HG02571 (cell line): ENCODE results near the gene SPNS2.

Experiments
- ATAC-seq: cut with Tn5 transposase; IDR thresholded peaks from one replicate; pipeline ENCODE4 v1.9.1; 2021; ENCODE audit warnings: mild to moderate bottlenecking, moderate library complexity; ENCODE audit not compliant: unreplicated experiment

The SPNS2 gene

DNA sequence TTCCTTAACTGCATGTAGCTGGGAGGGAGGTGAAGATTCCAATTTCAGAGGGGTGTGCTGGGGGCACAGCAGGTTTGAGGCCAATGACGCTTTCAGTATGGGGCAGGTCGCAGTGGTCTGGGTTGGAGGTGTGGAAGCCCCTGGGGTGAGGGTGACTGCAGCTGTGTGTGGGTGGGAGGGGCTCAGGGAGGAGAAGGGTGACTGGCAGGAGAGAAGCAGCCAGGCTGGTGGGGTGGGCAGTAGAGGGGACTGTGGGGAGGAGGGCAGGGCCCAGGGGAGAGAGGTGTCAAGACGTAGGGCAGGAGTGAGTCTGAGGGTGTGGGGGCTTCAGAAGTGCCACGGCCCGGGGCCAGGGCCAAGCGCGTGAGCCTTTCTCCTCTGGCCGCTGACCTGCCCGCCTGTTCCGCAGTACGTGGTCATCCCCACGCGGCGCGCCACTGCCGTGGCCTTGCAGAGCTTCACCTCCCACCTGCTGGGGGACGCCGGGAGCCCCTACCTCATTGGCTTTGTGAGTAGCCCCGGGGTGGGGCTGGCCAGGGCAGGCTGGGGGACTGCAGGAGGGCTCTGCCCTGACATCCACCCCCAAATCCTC lies 37.1 kb downstream of the SPNS2 start:
- ATAC-seq, result no peak

DNA sequence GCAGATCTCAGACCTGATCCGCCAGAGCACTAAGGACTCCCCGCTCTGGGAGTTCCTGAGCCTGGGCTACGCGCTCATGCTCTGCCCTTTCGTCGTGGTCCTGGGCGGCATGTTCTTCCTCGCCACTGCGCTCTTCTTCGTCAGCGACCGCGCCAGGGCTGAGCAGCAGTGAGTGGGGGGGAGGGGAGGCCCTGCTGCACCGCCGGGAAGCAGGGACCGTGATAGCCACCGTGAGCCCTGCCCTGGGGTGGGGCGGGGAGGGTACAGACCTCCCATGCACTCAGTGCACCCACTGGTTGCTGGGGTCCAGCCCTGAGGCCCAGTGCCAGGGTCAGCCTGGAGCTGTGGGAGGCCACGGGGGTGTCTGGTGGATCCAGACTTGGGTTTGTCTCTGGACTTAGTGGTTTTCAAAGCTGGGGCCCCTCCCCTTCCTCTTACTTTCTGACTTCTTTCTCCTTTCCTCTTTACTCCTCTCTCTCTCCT lies 37.6 kb downstream of the SPNS2 start:
- no peak for ATAC-seq

DNA sequence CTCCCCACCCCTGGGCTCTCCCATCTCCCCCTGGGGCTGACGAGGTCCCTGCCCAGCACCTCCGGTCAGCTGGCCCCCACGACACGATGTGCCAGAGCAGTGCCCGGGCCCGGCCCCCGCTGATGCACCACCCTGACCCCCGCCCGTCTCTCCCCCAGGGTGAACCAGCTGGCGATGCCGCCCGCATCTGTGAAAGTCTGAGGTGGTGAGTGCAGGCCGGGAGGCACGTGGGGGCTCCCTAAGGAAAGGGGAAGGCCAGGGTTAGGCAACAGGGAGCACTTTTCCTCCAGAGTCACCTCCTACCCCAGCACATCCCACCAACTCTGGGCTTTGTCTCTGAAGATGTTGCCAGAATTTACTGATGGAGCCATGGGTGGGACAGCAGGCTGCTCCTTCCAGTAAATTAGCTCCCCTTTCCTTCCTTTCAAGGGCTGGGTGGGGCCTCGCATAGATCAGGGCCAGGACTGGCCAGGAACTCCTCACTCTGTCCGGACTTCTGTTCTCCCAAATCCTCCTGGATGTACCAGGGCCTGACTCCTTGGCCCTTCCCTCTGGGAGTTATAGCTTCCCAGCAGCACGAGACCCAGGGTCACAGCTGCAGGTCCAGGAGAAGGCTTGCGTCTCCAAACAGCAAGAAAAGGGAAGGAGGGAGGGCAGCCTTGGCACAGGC lies 38.2 kb downstream of the SPNS2 start:
- ATAC-seq, result no peak

DNA sequence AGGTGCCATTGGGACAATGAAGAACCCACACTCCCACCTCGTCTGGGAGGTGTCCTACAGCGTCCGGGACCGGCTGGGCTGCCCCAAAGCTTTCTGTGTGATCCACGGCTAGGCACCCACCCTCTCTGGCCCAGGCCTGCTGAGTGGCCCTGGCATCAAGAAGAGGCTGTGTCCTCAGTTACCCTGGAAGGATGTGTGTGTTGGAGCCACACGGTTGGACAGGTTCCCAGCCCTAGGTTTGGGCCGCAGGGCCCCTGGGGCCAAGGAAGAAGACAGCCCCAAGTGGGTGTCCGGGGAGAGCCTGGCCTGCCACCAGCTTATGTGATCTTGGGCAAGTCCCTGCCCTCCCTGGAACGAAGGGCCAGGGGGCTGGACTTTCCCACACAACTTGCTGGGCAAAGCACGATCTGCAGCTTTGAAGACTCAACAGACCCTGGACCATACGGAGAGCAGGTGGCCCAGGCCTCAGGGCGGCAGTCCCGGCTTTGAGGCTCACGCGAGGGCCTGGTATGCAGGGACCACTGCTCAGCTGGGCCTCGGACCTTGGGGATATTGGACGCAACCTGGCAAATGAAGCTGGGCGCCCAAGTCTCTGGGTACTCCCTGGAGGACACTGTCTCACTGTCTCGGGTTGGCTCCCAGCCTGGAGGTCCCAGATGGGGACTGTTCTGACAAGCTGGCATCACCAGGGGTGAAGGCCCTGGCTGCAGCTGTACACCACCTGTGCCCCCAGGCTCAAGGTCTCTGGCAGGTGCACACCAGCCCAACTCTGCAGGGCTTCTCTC lies 39.0 kb downstream of the SPNS2 start:
- no peak for ATAC-seq

DNA sequence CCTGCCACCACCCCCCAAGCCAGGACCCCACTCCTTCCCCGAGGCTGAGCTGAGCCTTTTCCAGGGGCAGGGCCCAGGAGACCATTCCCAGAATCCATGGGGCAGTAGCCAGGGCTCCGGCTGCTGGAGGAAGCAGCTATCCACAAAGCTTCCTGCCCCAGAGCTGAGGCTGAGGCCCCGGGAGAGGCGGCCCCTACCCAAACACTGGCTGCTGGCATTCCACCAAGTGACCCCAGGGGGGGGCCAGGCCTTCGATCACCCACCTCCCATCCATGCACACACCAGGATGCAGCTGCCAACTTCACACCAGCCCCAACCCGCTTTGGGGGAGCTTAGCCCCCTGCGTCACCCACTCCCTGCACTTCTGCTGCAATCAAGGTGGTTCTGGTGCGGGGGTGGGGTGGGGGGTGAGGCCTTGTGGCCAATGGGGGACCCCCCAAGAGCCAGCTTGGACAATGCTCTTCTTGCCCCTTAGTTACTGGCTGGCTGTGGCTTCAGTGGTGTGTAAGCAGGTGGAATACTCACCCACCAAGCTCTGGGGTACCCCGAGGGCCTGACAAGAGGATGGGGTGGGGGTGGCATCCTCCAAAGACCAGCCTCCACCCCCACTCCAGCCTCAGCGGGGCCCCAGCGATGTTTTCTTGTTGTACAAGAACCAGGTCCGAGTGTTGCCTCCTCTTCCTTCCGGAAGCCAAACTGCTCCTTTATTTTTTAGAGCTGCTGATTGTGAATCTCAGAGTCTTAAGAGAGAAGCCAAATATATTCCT lies 39.7 kb downstream of the SPNS2 start:
- no peak for ATAC-seq

DNA sequence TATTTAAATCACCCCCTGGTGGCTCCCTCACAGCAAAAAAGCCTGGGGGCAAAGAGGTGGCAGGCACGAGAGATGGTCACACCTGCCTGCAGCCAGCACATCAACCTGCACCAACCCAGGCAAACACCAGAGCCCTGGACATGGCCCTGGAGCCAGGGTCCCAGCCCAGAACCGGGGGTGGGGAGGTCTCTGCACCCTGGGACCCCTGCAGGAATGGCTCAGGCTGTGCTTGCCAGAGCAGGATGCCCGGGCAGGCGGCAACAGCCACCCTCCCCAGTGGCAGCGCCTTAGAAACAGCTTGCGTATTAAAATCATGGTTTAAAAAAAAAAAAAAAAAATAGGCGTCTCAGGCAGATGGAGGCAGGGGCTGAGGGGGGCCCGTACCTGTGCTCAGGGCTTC lies 40.3 kb downstream of the SPNS2 start:
- no peak for ATAC-seq

DNA sequence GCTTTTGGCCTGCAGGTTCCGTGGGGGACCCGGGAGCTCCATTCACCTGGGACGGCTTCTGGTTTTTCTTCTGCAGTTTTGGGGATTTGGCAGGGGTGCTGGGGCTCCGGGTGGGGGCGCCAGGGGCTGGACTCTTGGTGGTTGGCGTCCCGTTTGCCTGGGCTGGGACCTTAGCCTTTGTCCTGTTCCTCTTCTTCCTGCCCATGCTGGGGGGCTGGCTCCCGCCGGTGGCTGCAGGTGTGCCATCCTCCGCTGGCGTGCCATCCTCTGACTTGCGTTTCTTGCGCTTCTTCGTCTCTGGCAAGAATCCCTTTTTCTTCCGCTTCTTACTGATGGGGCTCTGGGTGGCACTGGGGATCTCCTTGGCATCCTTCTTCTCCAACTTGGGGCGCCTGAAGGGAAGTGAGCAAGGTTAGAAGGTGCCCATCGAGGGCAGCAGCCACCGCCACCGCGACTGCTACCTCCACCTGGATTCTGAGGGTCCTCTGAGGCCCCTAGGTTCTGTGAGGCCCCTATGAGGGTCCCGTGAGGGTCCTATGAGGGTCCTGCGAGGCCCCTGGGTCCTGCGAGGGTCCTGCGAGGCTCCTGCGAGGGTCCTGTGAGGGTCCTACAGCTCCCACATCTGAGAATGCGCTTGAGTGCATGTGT lies 41.0 kb downstream of the SPNS2 start:
- no peak for ATAC-seq

DNA sequence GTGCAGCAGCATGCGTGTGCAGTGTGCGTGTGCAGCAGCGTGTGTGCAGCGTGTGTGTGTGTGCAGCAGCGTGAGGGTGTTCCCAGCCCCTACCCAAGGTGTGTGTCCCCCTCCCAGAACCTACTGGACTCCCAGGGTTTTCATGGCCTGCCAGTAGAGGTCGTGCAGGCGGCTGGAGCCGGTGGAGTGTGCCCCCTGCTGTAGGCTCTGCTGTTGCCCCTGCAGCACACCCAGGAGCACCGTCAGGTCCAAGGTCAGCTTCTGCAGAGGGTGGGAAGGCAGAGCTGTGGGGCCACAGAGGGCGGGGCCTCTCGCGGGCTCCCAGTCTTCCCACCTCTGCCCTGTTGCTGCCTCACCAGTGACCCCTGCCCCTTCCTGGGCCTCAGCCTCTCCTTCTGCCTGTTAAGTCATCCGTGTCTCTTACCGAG lies 41.6 kb downstream of the SPNS2 start:
- no peak for ATAC-seq

DNA sequence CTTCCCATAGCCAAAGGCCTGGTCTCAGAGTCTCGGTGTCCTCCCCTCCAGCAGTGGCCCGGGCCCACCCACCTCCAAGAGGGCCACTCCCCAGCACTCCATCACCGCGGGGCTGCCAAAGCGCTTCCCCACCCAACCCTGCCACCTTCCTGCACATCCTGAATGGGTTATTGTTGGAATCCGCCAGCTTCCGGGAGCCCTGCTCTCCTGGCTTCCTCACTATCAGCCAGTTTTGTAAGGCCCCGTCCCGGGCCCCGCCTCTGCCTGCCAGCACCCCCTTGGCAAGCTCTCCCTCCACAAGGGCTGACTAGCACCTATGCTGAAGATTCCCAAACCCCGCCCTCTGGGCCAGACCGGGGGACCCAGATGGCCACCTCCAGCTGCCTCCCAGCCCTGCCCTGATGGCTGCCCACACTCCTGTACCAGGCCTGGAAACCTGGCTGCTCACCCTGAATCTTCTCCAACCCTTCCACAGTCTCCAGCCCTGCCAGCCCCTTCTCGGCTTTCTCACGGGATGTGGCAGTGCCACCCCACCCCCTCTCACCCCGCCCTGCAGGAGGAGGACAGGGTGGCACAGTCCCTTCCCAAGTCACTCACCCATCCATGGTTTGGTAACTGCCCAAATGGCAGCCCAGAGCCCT lies 42.1 kb downstream of the SPNS2 start:
- ATAC-seq, result no peak

DNA sequence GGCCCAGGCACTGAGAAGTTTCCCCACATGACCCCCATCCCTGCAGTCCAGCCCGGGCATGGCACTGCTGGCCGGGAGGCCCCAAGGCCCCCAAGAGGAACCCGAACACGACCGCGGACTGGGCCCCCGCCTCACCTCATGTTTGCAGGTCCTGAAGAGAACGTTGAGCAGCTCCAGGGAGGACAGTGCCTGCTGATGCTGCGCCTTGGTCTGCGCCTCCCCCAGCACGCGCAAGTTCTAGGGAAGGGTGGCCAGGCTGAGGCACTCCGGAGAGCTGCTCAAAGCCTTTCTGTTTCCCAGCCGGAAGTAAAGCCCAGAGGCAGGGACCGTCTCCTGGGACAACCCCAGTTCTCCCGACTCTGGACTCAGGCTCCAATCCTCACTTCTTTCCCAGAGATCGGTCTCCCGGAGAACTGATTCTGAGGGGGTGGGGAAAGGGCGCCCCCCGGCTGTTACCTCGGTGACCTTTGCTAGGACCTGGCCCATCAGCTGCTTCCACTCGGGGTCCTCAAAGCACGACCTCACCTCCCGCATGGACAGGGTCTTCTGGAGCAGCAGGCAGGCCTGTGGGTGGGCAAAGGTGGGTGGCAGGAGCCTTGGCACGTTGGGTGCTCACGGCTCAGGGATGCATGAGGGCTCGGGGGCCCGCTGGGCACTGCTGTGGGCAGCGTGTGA lies 42.8 kb downstream of the SPNS2 start:
- ATAC-seq, result no peak

DNA sequence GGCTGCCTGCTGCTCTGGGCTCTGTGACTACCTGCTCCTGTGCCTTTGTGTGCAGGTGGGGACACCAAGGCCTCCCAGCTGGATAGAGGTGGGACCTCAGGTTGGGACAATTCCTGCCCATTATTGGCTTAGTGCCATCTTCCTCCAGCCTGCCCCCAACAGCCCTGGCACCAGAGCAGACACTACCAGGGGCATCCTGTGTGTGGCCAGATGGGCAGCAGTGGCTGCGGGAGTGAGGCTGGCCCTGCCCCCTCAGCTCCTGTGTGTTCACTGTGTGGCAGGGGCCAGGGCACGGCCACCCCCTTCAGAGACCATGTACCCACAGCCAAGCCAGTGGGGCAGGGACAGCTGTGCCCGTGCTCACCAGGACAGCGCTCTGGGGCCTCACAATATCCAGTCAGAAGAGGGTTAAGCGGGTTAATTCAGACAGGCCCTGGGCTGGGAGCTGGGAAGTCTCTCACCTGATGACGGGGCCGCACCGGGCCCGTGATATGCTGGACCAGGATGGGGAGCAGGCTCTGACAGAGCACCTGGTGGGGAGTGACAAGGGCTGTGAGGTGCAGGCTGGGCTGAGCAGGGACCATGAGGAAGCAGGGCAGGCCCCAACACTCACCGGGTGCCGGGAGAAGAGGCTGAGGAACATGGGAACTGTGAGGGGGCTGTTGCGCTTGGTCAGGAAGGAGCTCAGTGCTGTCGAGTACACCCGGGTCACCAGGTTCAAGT lies 43.5 kb downstream of the SPNS2 start:
- ATAC-seq, result no peak

DNA sequence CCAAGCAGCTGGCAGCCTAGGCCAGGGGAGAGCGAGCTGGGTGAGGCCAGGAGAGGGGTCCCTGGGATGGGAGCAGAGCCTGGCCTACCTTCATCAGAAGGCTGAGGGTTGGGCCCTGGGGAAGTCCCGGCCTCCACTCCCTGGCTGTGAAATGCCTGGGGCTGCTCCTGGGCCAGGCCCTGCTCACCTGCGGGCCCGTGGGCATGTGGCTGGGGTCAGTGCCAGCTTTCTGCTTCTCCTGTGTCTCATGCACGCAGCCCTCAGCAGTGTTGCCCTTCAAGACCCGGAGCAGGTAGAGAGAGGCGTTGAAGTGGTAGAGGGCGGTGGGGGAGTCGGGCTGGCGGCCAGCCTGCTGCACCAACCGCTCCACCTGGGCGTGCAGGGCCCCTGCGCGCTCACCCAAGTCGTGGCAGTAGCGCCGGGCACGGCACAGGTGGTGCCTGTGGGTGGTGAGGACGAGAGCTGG lies 44.1 kb downstream of the SPNS2 start:
- ATAC-seq, result no peak

DNA sequence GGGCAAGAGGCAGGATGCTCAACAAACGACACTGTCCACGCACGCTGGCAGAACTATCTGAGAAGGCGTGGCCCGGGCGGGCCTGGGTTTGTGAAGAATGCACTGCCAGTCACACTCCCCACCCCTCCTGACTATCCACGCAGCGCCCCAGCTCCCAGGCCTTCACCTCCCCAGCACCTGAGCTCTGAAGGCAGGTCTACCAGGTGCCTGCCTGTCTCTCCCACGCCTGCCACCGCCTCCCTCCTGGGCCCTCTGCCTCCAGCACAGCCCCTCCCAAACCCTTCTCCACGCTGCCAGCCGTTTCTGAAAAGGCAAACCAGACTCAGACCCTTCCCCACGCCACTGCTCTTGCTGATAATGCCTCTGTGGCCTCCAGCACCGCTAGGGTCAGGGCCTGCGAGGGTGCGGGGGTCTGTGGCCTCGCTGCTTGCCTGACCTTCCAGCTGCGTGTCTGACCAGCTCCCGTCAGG lies 44.9 kb downstream of the SPNS2 start:
- ATAC-seq, result no peak

DNA sequence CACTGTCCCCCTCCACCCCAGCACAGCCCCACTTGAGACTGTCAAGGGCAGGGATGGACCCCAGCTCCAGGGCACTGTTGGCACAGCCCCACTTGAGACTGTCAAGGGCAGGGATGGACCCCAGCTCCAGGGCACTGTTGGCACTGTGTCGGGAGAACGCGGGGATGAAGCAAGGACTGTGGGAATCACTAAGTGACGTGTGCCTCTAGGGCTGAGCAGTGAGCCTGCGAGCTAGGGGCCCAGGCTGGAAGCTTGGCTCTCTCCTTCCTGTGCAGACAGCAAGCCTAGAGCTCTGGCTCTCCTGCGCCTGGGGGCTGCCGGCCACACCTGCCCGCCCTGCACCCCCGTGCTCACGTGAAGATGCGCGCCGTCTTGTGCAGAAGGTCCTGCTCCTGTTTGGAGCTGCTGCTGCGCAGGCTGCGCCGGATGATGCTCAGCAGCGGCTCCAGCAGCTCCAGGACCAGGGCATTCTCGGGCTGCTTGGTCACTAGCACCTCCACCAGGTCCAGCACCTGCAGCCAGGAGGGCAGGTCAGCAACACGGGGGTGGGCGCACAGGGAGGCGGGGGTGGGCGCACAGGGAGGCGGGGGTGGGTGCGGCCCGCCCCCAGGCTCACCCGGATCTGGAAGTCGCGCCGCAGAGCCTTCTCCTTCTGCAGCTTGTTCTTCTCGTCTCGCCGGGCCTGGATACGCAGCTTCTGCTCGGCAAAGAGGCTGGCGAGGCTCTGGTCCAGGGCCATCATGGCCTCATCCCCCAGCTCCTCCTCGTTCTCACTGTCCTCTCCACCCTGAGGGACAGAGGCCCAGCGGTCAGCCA lies 45.7 kb downstream of the SPNS2 start:
- ATAC-seq, result no peak

DNA sequence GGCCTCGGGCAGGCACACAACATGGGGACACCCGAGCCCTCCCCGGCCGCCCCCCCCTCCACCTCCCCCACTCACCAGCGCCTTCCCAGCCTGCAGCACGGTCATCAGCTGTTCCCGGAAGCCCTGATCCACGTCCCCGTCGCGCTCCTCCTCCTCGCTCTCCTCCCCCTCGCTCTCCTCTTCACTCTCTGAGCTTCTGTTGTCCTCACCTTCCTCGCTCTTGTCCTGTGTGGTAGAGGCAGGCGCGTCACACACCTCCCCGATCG lies 46.2 kb downstream of the SPNS2 start:
- no peak for ATAC-seq

DNA sequence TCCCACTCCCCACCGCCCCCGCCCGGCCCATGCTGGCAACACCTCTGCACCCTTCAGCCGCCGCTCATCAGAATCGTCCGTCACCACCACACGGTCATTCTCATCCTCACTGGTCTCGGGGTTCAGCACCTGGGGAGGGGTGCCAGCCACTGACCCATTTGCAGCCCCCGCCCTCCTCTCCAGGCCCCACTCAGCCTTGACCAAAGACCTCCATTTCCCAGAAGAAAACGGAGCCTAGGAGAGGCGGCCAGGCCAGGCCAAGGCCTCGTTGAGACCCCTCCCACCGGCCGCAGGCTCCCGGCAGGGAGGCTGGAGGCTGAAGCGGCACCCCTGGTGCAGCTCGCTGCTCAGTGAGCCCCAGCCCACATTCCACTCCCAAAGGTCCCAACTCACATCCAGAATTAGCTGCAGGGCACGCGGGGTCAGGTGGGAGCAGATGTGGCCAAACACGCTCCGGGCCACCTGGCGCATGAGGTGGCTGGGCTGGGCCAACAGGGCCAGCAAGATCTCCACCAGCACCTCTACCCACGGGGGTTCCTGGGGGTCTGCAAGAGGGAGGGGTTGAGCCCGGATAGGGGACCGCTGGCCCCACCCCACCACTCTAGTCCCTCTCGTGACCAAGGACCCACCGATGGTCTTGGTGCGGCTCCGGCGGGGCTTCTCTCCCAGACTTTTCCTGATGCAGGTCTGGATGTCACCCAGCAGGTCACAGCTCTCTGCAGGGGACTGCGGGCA lies 46.7 kb downstream of the SPNS2 start:
- ATAC-seq, result no peak

DNA sequence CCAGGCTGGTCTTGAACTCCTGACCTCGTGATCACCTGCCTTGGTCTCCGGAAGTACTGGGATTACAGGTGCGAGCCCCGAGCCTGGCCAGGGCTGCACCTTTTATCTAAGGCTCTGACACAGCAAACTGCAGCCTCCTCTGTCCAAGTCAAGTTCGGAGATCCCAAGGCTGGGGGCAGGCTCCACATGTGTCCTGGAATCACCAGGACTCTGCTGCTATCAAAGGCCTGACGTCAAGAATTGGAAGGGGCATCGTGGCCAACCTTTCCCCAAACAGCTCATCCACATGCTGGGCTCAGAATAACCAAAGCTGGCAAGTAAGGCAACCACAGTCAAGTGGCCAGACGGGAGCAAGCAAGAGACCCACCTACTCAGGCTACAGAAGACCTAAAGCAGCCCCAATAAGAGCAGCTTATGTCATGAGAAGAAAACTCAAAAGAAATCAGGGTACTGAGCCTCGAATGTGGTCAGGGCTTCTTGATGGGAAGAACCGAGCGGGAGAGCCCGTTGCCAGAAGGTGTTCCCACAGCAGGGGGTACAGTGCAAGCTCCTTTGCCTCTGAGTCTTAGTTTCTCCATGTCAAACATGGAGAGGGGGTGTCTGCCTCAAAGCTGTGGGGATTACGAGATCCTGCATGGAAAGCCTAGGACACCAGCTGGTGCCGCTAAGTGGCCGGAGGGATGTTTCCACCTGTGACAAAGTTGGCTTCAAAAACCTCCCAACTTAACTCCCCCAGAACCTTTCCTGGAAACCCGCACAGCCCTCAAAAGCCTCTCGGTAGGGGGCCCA lies 48.6 kb downstream of the SPNS2 start:
- ATAC-seq, result no peak
